ENCODE data around the gene HYAL3.

Gene HYAL3, protein sequence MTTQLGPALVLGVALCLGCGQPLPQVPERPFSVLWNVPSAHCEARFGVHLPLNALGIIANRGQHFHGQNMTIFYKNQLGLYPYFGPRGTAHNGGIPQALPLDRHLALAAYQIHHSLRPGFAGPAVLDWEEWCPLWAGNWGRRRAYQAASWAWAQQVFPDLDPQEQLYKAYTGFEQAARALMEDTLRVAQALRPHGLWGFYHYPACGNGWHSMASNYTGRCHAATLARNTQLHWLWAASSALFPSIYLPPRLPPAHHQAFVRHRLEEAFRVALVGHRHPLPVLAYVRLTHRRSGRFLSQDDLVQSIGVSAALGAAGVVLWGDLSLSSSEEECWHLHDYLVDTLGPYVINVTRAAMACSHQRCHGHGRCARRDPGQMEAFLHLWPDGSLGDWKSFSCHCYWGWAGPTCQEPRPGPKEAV
- total RNA-seq = 1.2 to 3.7 (median 3.5) reads per million in 4 donors

DNA sequence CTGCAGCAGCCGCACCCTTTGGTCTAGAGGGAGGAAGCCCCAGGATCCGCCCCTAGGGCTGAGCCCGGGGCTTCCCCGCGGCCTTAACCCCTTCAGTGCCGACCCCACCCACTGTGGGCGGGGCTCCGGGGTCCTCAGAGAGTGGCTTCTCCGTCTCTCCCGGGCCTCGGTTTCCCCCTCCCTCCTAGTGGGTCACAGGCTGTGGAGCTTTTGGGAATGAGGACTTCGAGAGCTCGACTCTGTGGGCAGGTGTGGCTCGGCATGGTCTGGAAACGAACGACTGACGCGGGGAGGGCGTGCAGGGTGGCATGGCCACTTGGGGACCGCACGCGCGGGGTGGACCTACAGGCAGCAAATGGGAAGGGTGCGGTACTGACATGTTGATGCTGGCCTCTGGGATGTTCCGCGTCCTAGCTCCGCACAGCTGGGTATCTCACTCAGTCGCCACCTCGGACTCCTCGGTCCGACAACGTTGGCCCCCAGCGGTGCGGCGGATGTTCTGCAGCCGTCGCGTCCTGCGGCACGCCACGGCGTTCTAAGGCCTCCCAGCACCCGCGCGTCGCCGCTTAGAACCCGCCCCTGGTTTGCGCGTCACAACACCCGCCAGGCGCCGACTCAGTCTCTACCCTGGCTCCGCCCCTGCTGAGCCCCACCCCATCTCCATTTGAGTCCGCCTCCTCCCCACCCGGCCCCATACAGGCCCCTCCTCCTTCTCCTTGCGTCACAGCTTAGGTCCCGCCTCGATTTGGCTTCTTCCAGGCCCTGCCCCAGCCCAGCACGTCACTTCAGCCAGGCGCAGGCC is at the start of gene HYAL3, which contains the start of gene NAA80:
Gene HYAL3 (minus strand): TSS at position 570 of the 802 bp plus-strand sequence. CDS start 3,803 bp downstream, outside the sequence.
Gene NAA80 (minus strand): TSS at position 570 of the 802 bp plus-strand sequence. CDS start 1,942 bp downstream, outside the sequence.
- DNase-seq = peak; percentile 98 to 99 (median 99)

DNA sequence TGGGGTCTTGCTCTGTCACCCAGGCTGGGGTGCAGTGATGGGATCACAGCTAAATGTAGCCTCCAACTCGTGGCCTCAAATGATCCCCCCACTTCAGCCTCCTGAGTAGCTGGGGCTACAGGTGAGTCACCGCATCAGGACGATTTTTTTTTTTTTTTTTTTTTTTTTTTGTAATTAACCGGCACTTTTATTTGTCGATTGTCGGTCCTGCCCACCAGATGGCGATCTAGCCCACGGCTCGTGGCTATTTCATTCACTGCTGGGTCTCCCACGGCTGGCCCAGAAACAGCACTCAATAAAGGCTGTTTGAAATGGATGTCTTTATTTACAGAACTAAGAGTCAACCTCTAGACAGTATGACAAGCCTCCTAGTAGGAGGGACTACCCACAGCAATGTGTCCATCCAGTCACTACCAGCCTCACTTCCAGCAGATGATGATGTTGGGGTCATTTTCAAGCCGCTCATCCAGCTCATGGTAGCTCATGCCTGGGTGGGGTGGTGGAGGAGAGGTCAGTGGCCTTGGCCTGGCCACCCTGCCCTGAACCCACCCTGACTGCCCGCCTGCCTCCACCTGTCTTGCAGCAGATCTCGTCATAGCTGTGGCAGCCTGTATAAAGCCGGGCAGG is 48.1 kb upstream of the HYAL3 start:
- DNase-seq = peak; percentile 61 to 78 (median 71)

DNA sequence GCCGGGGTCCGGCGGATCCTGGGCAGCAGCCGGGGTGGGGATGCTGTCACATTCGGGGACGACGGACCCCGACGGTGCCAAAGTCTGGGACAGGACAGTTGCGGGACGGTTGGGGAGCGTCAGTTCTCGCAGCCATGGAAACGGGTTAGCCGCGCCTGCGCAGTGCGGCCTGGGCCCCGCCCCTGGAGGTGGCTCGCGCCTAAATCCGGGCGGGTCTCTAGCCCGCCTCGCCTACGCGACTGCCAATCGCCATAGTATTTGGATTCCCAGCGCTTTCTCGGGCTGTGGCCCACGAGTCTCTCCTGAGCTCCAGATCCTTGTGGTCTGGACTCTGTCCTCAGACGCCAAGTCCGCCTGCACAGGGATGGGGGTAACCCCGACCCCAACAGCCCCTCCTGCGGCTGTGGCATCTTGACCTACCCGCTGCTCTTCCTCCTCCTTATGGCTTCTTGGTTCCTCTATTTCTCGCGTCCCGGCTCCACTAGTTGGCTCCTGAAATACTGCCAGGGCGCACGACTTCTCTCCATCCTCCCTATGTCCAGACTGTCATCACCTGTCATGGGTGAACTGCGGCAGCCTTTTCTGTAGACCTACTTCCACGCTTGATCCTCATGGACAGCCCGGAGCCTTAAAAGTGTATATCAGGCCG is 46.5 kb upstream of the HYAL3 start, which contains the start of gene ZMYND10:
Gene ZMYND10 (minus strand): TSS at position 147 of the 649 bp plus-strand sequence. CDS start 153 bp downstream, outside the sequence.
- peak; percentile 59 to 80 (median 72) for DNase-seq

DNA sequence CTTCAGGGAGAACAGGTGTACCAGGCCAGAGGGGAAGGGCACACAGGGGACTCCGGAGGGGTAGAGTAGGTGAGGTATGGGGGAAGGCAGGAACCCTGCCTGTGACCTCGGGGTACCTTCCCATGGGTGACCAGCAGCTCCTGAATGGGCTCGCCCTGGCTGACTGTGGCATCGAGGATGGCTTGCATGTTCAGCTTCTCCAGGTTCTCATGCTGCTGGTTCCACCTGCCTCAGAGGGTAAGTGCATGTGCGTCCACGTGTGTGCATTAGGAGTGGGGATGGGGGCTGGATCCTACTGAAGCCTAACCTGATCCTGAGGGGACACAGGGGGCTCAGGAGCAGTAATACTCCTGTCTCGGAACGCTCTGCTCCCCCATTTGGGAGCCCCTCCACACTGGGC is 45.8 kb upstream of the HYAL3 start:
- no peak for DNase-seq

DNA sequence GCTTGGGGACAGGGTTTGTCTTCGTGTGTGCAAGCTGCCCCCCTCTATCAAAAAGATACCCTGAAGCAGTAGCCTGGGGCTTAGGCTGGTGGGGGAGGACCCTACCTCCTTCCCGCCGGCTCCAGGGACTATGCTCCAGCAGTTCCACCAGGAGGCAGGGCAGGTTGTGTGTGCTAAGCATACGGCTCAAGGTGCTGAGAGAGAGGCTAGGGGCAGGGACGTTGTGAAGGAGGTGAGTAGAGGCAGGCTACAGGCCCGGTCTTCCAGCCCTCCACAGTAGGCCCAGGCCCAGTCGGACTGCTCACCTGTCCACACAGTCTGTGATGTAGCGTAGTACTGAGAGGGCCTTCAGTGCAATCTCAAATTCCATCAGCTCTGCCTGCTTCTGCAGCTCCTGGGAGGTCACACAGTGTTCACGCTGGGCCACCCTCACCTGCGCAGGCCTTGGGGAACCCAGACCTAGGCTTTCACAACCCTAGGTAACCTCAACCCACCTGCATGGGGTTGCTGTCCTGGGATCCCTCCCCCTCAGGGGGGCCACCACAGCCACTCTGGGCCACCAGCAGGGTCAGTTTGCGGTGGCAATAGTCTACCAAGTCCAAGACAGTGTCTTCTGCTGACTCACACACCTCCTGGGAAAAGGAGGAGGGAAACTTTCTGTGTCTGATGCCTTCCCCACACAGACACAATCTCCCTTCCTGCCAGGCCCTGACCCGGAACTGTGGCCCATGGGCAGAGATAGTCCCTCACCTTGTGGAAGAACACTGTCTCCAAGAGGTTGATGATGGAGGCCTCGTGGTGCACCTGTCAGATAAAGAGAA is 43.8 kb upstream of the HYAL3 start:
- DNase-seq = no peak

DNA sequence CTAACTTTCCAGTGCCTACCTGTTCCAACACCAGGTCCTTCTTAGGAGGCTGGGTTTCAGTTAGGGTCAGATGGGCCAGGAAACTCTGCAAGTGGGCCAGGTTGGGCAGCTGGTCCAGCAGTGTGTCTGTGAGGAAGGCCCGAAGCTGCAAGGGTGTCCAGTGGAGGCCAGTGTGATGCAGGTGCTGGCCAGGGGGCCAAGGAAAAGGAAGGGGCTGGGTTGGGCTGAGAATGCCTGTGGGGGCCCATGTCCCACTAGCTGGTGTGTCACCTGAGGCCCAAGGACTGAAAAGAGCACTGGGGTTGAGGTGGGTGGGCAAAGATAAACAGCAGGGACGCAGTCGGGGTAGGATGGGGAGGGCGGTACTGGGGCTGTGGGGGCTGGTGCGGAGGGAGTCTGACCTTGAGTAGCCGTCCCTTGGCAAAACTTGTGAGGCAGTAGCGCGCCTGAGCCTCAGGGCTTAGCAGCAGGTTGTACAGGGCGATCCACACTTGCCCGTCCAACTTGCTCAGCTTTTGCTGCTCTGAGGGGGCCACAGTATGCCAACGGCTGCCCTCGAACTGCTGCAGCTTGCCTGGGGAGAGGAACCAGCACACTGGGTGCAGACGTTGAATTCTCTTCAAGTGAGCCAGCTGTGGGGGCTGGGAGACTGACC is 42.9 kb upstream of the HYAL3 start:
- DNase-seq = no peak

DNA sequence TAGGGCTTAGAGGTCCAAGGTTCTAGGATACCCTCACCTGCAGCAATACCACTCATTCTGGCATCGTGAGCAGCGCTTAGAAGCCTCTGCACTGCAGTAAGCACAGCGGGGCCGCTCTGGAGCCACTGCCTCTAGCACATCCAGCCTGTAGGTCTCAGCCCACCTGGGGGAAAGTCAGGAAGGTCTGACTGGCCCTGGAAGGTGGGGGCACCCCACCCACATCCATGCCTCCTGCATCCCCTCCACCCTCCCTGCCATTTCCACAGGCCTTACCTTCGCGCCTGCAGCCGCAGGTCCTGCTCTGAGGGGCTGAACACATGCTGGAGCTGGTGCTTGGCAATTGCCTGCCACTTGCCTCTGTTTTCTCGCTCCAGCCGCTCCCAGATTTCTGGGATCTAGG is 42.3 kb upstream of the HYAL3 start:
- DNase-seq = no peak

DNA sequence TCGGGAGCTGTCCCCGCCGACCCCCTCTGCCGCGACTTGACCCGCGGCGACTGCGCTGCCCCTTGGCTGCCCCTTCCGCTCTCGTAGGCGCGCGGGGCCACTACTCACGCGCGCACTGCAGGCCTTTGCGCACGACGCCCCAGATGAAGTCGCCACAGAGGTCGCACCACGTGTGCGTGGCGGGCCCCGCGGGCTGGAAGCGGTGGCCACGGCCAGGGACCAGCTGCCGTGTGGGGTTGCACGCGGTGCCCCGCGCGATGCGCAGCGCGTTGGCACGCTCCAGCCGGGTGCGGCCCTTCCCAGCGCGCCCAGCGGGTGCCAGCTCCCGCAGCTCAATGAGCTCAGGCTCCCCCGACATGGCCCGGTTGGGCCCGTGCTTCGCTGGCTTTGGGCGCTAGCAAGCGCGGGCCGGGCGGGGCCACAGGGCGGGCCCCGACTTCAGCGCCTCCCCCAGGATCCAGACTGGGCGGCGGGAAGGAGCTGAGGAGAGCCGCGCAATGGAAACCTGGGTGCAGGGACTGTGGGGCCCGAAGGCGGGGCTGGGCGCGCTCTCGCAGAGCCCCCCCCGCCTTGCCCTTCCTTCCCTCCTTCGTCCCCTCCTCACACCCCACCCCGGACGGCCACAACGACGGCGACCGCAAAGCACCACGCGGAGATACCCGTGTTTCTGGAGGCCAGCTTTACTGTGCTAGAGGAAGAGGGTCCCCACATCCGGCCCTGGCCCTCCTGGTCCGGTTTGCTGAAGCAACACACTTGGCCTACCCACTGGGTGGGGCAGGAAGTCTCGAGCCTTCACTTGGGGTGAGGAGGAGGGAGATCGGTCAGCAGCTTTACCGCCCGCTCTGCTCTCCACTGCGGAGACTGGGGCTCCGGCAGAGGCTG is 41.5 kb upstream of the HYAL3 start, which contains the start of gene RASSF1:
Gene RASSF1 (minus strand): TSS at position 389 of the 882 bp plus-strand sequence. CDS start 31 bp downstream, at position 358.
- DNase-seq = peak; percentile 39 to 87 (median 56)

DNA sequence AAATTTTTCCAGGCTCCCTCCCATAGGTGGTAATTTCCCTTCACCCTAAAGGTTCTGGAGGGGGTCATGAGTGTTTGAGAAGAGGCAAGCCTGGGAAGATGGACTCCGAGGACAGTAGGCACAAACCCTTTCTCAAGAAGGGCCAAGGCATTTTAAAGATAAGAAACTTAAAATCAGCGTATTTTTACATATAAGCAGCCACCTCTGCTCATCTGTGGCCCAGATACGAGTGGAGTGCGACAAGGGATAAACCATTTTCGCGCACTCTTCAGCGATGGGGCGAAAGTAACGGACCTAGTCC is 40.9 kb upstream of the HYAL3 start:
- no peak for DNase-seq

DNA sequence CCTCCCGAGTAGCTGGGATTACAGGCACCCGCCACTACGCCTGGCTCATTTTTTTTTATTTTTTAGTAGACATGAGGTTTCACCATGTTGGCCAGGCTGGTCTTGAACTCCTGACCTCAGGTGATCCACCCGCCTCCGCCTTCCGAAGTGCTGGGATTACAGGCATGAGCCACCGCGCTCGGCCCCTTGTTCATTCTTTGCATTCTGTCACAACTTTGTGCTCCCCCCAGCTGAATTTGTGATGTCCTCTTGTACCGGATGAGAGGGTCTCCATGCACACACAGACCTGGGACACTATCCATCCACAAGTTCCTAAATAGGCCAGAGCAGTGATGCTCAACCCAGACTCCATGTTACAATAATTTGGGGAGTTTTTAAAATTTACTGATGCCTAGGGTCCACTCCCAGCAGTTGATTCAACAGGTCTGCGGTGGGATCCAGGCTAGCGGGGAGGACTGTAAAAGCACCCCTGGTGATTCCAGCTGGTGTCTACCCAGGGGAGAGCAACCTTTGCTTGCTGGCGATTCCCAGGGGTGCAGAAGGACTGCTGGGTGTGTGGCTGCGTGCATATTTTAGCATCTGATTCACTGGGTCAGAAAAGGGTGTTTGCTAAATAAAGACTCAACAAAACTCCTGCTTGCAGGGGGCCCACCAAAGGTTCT is 40.4 kb upstream of the HYAL3 start:
- no peak for DNase-seq

DNA sequence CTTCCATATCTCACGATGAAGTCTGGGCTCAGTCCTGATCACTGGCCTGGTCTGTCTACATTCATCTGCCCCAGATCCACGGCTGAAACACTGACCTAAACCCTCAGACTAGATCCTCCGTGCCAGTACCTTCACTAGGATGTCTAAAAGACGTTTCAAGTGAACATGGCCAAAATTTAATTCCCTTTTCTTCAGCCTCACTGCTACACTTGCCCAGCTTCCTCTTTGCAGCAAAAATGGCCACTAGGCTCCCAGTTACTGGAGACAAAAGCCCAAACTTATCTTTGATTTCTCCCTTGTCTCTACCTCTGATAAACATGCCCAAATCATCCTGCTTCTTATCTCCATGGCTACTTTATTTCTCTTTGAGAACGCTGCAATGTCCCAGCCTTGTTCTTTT is 39.8 kb upstream of the HYAL3 start:
- no peak for DNase-seq

DNA sequence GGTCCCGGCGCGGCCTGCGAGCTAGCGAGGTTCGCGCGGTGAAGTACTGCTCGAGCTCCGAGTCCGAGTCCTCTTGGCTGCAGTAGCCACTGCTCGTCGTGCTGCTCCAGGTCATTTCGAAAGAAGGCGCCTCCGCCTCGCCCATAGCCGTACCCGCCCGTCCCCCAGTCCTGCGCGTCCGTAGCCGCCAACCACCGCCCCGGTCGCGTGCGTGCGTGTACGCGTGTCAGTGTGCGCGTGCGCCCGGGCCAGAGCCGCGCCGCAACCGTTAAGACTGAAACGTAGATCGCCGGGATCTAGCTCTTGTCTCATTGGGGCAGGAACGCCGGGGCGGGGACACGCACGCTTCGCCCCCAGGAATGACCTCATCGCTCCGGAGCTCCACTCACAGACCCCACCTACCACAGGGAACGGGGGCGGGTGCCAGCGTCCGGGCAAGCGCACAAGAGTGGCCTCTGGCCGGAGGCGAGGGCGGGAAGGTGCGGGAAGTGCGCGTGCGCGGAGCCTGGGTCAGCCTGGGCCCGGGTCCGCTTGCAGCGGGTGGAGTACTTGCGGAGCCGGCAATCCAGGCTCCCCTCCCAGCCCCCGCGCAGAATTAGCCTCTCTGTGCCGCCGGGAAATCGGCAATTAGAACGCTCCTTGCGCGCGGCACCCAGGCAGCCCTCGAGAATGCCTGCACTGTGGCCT is 38.1 kb upstream of the HYAL3 start:
- peak; percentile 86 to 99 (median 89) for DNase-seq

DNA sequence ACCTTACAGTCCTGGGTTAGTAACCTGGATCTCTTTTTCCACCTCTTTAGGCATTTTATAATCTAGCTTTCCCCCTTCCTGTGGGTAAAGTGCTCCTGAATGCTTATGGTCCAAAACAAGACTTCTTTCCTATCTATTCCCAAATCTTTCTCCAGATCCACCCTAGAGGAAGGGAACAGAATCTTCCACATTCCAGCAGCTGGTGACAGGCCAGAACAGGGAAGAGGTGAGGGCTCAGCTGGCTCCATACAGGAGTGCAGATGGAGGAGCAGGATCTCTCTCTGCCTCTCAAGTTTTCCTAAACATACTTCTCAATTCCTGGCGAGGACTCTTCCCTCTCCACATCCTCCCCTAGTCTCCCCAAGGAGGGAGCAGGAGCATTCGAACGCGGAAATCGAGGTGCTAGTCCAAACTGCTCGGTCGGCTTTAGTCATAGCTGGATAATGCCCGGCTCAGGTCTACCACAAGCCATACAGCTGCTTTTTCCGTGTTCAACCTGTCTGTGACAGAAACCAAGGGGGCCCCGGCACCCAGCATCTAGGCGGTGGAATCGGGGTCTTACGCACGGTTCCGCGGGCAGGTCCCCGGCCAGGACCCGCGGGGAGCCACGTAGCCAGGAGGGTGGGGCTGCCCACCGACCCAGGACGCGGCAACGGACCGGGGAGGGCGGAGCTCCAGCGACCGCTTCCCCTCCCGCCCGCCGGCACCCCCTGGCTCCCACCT is 37.4 kb upstream of the HYAL3 start:
- DNase-seq = no peak

DNA sequence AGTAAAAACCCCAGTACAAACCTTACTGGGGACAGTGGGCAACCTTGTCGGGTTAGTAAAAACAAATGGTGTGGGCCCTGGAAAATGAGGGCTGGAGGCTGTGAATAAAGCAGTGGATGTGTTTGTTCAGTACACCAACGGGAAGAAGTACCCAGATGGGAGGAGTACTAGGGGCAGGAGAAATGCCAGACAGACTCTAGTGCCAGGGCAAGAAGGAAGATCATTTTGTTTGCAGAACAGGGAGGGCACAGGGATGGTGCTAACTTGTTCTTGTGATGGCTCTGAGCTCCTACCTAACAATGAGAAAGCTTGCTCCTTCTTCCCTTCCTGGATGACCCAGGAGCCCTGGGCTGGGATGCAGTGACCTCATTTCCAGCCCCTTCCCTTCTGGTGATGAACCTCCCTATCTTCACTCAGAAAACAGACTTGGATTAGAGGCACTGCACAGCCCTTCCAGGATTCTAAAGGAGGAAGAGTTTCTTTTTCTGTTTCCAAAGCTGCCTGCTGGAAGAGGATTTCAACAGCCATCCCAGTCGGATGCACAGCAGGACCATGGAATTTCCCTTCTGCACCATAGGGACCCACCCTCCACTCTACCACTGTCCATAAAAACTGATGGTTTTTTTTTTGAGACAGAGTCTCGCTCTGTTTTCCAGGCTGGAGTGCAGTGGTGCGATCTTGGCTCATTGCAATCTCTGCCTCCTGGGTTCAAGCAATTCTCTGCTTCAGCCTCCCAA is 35.3 kb upstream of the HYAL3 start:
- DNase-seq = no peak

DNA sequence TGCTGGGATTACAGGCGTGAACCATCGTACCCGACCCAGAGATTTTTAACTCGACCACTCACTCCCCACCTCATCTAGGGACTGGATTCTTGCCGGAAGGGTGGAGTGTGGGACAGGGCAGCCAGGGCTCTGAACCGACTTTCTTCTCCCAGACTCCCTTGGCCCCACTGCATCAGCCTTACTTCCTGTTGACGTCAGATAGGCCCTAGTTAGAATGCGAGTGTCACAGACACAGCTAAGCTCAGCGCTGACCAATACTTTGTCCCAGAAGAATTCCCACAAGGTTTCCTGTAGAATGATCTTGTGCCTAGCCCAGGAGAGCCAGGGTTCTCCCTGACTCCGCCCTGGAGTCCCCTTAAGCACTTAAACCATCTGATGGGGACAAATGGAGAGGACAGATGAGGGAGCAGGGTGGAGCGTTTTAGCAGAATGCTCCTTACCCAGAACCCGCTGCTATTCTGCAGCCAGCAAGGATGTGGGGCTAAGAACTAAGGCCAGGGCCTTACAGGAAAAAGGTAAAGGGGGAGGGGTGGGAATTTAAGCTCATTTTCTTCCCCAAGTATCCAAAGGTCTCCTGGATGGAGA is 34.6 kb upstream of the HYAL3 start:
- DNase-seq = no peak

DNA sequence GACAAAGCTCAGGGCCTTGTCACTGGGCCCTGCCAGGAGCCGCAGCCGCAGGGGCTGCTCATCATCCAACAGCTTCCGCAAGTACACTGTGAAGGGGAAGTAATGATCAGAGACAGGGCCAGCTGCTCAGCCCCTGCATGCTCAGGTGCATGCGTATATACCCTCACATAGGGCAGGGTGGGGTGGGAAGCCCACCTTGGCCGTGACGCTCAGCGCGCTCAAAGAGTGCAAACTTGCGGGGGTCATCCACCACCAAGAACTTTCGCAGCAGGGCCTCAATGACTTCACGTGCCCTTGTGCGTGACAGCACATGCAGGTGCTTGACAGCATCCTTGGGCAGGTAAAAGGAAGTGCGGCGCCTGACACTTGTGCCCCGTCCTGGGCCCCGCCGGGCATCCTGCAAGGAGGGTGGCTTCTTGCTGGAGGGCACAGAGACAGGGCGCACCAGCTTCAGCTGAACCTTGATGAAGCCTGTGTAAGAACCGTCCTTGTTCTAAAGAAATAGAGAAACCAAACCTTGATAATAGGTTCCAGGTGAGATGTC is 32.2 kb upstream of the HYAL3 start:
- DNase-seq = no peak

DNA sequence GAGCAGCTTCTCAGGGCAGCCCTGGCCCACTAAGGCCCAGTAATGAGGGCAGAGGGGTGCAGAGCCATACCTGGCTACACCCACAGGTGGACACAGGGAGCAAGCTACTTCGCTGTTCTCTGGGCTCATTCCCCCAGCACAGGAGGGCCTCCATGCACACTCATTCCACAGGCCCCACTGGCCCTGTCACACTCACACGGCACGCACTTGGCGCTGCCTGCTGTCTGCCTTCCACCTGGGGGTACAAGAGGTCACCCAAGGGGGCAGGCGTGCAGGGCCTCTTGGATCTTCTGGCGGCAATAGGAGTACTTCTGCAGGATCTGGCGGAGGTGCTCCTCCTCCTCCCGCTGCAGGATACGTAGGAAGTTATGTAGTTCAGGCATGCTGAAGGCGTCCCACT is 31.1 kb upstream of the HYAL3 start:
- no peak for DNase-seq
